Measurements from ENCODE around the gene CYP1A1. TPM values are rescaled to one million over a fixed set of nuclear protein-coding genes. Genes with fewer than 3 reads are reported as not detected.

The CYP1A1 gene
- total and polyA plus RNA-seq, 2 of the 4 experiments (the other 2 are of a cell fraction) = under 0.01 to 0.03 TPM

GRCh38 chr15:74754593-74755215 lies 29.4 kb upstream of the CYP1A1 start:
- H3K9me3 ChIP-seq (ENCODE audit: control insufficient read depth, insufficient read depth, low read length) = 0 out of 2 replicates have a peak, but pooled peaks cover 2% of the 10 kb centered on the region
- H3K23ac ChIP-seq (ENCODE audit: low read depth, low read length) = no peak overlapping the region
- dilution Hi-C loops (cut with HindIII; ENCODE audit: low sequenced_read_pairs, unreplicated experiment) = no loop called here
- no peak overlapping the region for H2AK5ac ChIP-seq (ENCODE audit: low read depth, low read length)
- H3K9ac ChIP-seq (ENCODE audit: low read depth, low read length) = no peak overlapping the region
- no peak overlapping the region for H2AFZ ChIP-seq (replicated peaks; ENCODE audit: low read length, poor library complexity)
- H4K8ac ChIP-seq (ENCODE audit: low read depth in 2 of 2, low read length in 2 of 2) = no peak overlapping the region
- no peak overlapping the region for H3K27ac ChIP-seq (ENCODE audit: insufficient read depth, low read length)
- H3K18ac ChIP-seq (ENCODE audit: low read depth, low read length) = no peak overlapping the region
- no peak overlapping the region for H2BK15ac ChIP-seq (ENCODE audit: low read depth, low read length)
- no peak overlapping the region for H3K4me3 ChIP-seq (ENCODE audit: insufficient read depth, low read depth, low read length)
- H3K4ac ChIP-seq (ENCODE audit: low read depth, low read length) = no peak overlapping the region
- no TSS peak for BruUV-seq (replicated peaks)
- peaks cover 37% of the 10 kb centered on the region for H3K27me3 ChIP-seq (ENCODE audit: control insufficient read depth, insufficient read depth, low read length)
- H2BK120ac ChIP-seq (ENCODE audit: low read depth, low read length) = no peak overlapping the region
- ATAC-seq (ENCODE audit: low read depth) = no peak
- no peak overlapping the region for H3K14ac ChIP-seq (replicated peaks; ENCODE audit: low read depth, low read length)
- ChIA-PET POLR2A (ENCODE audit: unreplicated experiment) (no interaction called here), CTCF (no interaction called here)
- in situ Hi-C loops (cut with MboI; ENCODE audit: low sequenced_read_pairs) = no loop called here
- DNase-seq = no peak
- no peak overlapping the region for H4K91ac ChIP-seq (ENCODE audit: insufficient read depth, low read depth, low read length)
- H4K5ac ChIP-seq (ENCODE audit: low read depth, low read length) = no peak overlapping the region
- no peak overlapping the region for H2BK5ac ChIP-seq (ENCODE audit: low read depth, low read length, poor library complexity, severe bottlenecking)
- H2BK20ac ChIP-seq (ENCODE audit: low read depth, low read length) = no peak overlapping the region
- WGBS, 2 experiments (ENCODE audit: extremely low coverage in 2 of 2, insufficient read length in 1 of 2) = 91% methylated on average over 4 of the region's 20 CpGs; no CpG with 5 or more reads in 1 of the 2 experiments
- TF ChIP-seq ELK1 (IDR thresholded peaks at IDR 0.05; ENCODE audit: borderline replicate concordance, low read depth, low read length) (no peak), CEBPB (IDR thresholded peaks at IDR 0.05; ENCODE audit: low read depth, low read length) (no peak), SMC3 (IDR thresholded peaks at IDR 0.05; ENCODE audit: low read depth, low read length) (no peak), FOS (IDR thresholded peaks at IDR 0.05; ENCODE audit: low read depth, low read length) (no peak), MAZ (IDR thresholded peaks at IDR 0.05; ENCODE audit: borderline replicate concordance, low read depth, low read length) (no peak), POLR2A (IDR thresholded peaks at IDR 0.05; ENCODE audit: low read depth, low read length) (no peak), CTCF (conservative IDR thresholded peaks at IDR 0.05; ENCODE audit: low read depth, low read length) (no peak), CHD1 (IDR thresholded peaks at IDR 0.05; ENCODE audit: low read depth, low read length) (no peak), MAFK (IDR thresholded peaks at IDR 0.05; ENCODE audit: low read depth, low read length) (no peak), RCOR1 (IDR thresholded peaks at IDR 0.05; ENCODE audit: insufficient replicate concordance, low read length) (no peak), MXI1 (IDR thresholded peaks at IDR 0.05; ENCODE audit: borderline replicate concordance, low read depth, low read length) (no peak)
- no peak overlapping the region for H3K4me2 ChIP-seq (ENCODE audit: low read depth, low read length)
- H4K20me1 ChIP-seq (ENCODE audit: insufficient read depth, low read length) = no peaks in the 10 kb centered on the region
- H3K9me1 ChIP-seq (ENCODE audit: insufficient read depth, low read length) = no peaks in the 10 kb centered on the region; the same call in 1 of the 2 replicates
- no peaks in the 10 kb centered on the region for H3K4me1 ChIP-seq (ENCODE audit: control insufficient read depth, insufficient read depth, low read length)
- intact Hi-C loops (cut with micrococcal nuclease) = loop anchor here (10.0 kb wide), 1 partner anchor 60 kb away; the partner anchor contains the start of gene EDC3
- no peak overlapping the region for H3K56ac ChIP-seq (ENCODE audit: extremely low read depth, insufficient read depth, low read length)
- H2AK9ac ChIP-seq (replicated peaks; ENCODE audit: low read depth, low read length, poor library complexity) = no peak overlapping the region
- no peaks in the 10 kb centered on the region for H3K36me3 ChIP-seq (ENCODE audit: control insufficient read depth, insufficient read depth, low read length)
- H3K79me1 ChIP-seq (ENCODE audit: low read depth in 1 of 2, low read length in 2 of 2) = no peaks in the 10 kb centered on the region

All from IMR-90 (cell line).